ENCODE data around the gene ERAS.

Gene ERAS

GRCh38 chrX:48790477-48790876 lies 35.8 kb upstream of the ERAS start:
- Mint-ChIP-seq H3K9me3 (no peaks in the 10 kb centered on the region), H3K4me3 (no peak overlapping the region), H3K27me3 (no peaks in the 10 kb centered on the region), H3K27ac (no peak overlapping the region), H3K36me3 (ENCODE audit: low read depth) (no peaks in the 10 kb centered on the region), H3K4me1 (ENCODE audit: low read depth) (peaks cover 3% of the 10 kb centered on the region)

- Mint-ChIP-seq H3K36me3 (ENCODE audit: low read depth) (no peaks in the 10 kb centered on the region), H3K27ac (no peak overlapping the region), H3K4me3 (no peak overlapping the region), H3K9me3 (no peaks in the 10 kb centered on the region), H3K4me1 (ENCODE audit: low read depth) (peaks cover 3% of the 10 kb centered on the region), H3K27me3 (no peaks in the 10 kb centered on the region)
Observed at GRCh38 chrX:48791063-48791820, 35.1 kb upstream of the ERAS start.

- no peak overlapping the region for H3K27ac Mint-ChIP-seq
- H3K27me3 Mint-ChIP-seq: no peaks in the 10 kb centered on the region
- no peaks in the 10 kb centered on the region for H3K9me3 Mint-ChIP-seq
- H3K4me3 Mint-ChIP-seq: no peak overlapping the region
- H3K4me1 Mint-ChIP-seq (ENCODE audit: low read depth): peaks cover 3% of the 10 kb centered on the region
- no peaks in the 10 kb centered on the region for H3K36me3 Mint-ChIP-seq (ENCODE audit: low read depth)
Observed at GRCh38 chrX:48792219-48792618, 34.1 kb upstream of the ERAS start.

GRCh38 chrX:48793935-48794334 lies 32.4 kb upstream of the ERAS start:
- Mint-ChIP-seq H3K36me3 (ENCODE audit: low read depth) (no peaks in the 10 kb centered on the region), H3K27me3 (no peaks in the 10 kb centered on the region), H3K27ac (no peak overlapping the region), H3K4me1 (ENCODE audit: low read depth) (no peaks in the 10 kb centered on the region), H3K9me3 (no peaks in the 10 kb centered on the region), H3K4me3 (no peak overlapping the region)

- Mint-ChIP-seq H3K27ac (no peak overlapping the region), H3K9me3 (no peaks in the 10 kb centered on the region), H3K4me1 (ENCODE audit: low read depth) (no peaks in the 10 kb centered on the region), H3K4me3 (no peak overlapping the region), H3K36me3 (ENCODE audit: low read depth) (no peaks in the 10 kb centered on the region), H3K27me3 (no peaks in the 10 kb centered on the region)
Observed at GRCh38 chrX:48794340-48794910, 31.9 kb upstream of the ERAS start.

GRCh38 chrX:48794911-48795515 lies 31.3 kb upstream of the ERAS start:
- Mint-ChIP-seq H3K27ac (no peak overlapping the region), H3K9me3 (no peaks in the 10 kb centered on the region), H3K36me3 (ENCODE audit: low read depth) (no peaks in the 10 kb centered on the region), H3K27me3 (no peaks in the 10 kb centered on the region), H3K4me3 (no peak overlapping the region), H3K4me1 (ENCODE audit: low read depth) (no peaks in the 10 kb centered on the region)

- Mint-ChIP-seq H3K27me3 (no peaks in the 10 kb centered on the region), H3K4me1 (ENCODE audit: low read depth) (peaks cover 18% of the 10 kb centered on the region), H3K4me3 (no peak overlapping the region), H3K9me3 (no peaks in the 10 kb centered on the region), H3K36me3 (ENCODE audit: low read depth) (no peaks in the 10 kb centered on the region), H3K27ac (no peak overlapping the region)
Observed at GRCh38 chrX:48798318-48798717, 28.0 kb upstream of the ERAS start.

- Mint-ChIP-seq H3K4me3 (peak overlapping the region; percentile 97), H3K27me3 (no peaks in the 10 kb centered on the region), H3K4me1 (ENCODE audit: low read depth) (peaks cover 20% of the 10 kb centered on the region), H3K36me3 (ENCODE audit: low read depth) (peaks cover 8% of the 10 kb centered on the region), H3K9me3 (no peaks in the 10 kb centered on the region), H3K27ac (peak overlapping the region; percentile 99)
Observed at GRCh38 chrX:48800574-48801279, 25.6 kb upstream of the ERAS start.

- peaks cover 8% of the 10 kb centered on the region for H3K36me3 Mint-ChIP-seq (ENCODE audit: low read depth)
Observed at GRCh38 chrX:48801280-48802088, 24.8 kb upstream of the ERAS start, which contains the start of gene HDAC6. Gene HDAC6 (plus strand): TSS chrX:48802067. CDS start chrX:48802693, 626 bp downstream.

GRCh38 chrX:48802089-48802904 lies 24.0 kb upstream of the ERAS start:
- H3K27ac Mint-ChIP-seq: peak overlapping the region; percentile 99
- peaks cover 34% of the 10 kb centered on the region for H3K4me1 Mint-ChIP-seq (ENCODE audit: low read depth)
- H3K36me3 Mint-ChIP-seq (ENCODE audit: low read depth): peaks cover 12% of the 10 kb centered on the region
- peak overlapping the region; percentile 96 for H3K4me3 Mint-ChIP-seq
- H3K27me3 Mint-ChIP-seq: no peaks in the 10 kb centered on the region
- no peaks in the 10 kb centered on the region for H3K9me3 Mint-ChIP-seq

More at GRCh38 chrX:48801280-48802088, 24.8 kb upstream of the ERAS start, which contains the start of gene HDAC6:
- H3K27me3 Mint-ChIP-seq: no peaks in the 10 kb centered on the region
- no peaks in the 10 kb centered on the region for H3K9me3 Mint-ChIP-seq
- H3K27ac Mint-ChIP-seq: peak within 1 kb of the TSS; percentile 99
- H3K4me1 Mint-ChIP-seq (ENCODE audit: low read depth): peaks cover 27% of the 10 kb centered on the region
- peak within 1 kb of the TSS; percentile 97 for H3K4me3 Mint-ChIP-seq

GRCh38 chrX:48802905-48803200 lies 23.5 kb upstream of the ERAS start:
- Mint-ChIP-seq H3K27me3 (no peaks in the 10 kb centered on the region), H3K4me3 (peak overlapping the region; percentile 96), H3K36me3 (ENCODE audit: low read depth) (peaks cover 12% of the 10 kb centered on the region), H3K9me3 (no peaks in the 10 kb centered on the region), H3K4me1 (ENCODE audit: low read depth) (peaks cover 34% of the 10 kb centered on the region), H3K27ac (peak overlapping the region; percentile 99)

- Mint-ChIP-seq H3K4me3 (no peak overlapping the region), H3K27ac (peak overlapping the region; percentile 32)
Observed at GRCh38 chrX:48806081-48806480, 20.2 kb upstream of the ERAS start.

GRCh38 chrX:48813644-48814043 lies 12.7 kb upstream of the ERAS start:
- Mint-ChIP-seq H3K36me3 (ENCODE audit: low read depth) (peaks cover 21% of the 10 kb centered on the region), H3K27me3 (no peaks in the 10 kb centered on the region), H3K4me3 (no peak overlapping the region), H3K9me3 (no peaks in the 10 kb centered on the region), H3K27ac (no peak overlapping the region), H3K4me1 (ENCODE audit: low read depth) (no peaks in the 10 kb centered on the region)

More at GRCh38 chrX:48806081-48806480, 20.2 kb upstream of the ERAS start:
- Mint-ChIP-seq H3K36me3 (ENCODE audit: low read depth) (peaks cover 16% of the 10 kb centered on the region), H3K4me1 (ENCODE audit: low read depth) (peaks cover 28% of the 10 kb centered on the region), H3K27me3 (no peaks in the 10 kb centered on the region), H3K9me3 (no peaks in the 10 kb centered on the region)

GRCh38 chrX:48814722-48815121 lies 11.6 kb upstream of the ERAS start:
- Mint-ChIP-seq H3K4me1 (ENCODE audit: low read depth) (no peaks in the 10 kb centered on the region), H3K4me3 (no peak overlapping the region)

More at GRCh38 chrX:48814722-48815121, 11.6 kb upstream of the ERAS start:
- no peaks in the 10 kb centered on the region for H3K27me3 Mint-ChIP-seq
- H3K27ac Mint-ChIP-seq: no peak overlapping the region
- no peaks in the 10 kb centered on the region for H3K9me3 Mint-ChIP-seq
- peaks cover 23% of the 10 kb centered on the region for H3K36me3 Mint-ChIP-seq (ENCODE audit: low read depth)
